GM12878 (cell line): Measurements from ENCODE around the gene EPHA2. TPM values are rescaled to one million over a fixed set of nuclear protein-coding genes. Genes with fewer than 3 reads are reported as not detected.

Experiments
- ATAC-seq: fragments of 200-7000 bp; cut with Tn5 transposase; 3 replicates; pipeline ENCODE4 v1.9.1; 2020; ENCODE audit warnings: mild to moderate bottlenecking, moderate library complexity
- BruUV-seq: library from RNA; stranded (reverse); fragments of 400-500 nt; replicated peaks from 2 replicates; lab custom pipeline; 2021; lab: Mats Ljungman, UMichigan
- CTCF ChIA-PET: fragments of 300-600 bp; sonication (Branson Sonifier 250); formaldehyde crosslinking; extraction: SDS; loops from one replicate; lab custom pipeline; 2021; ENCODE audit warnings: inconsistent platforms; lab: Yijun Ruan, JAX
- POLR2A ChIA-PET: fragments of 350-600 bp; formaldehyde crosslinking; extraction: SDS; loops from one replicate; lab custom pipeline; 2021; ENCODE audit warnings: inconsistent platforms; lab: Charles Lee
- RAD21 ChIA-PET: fragments of 300-600 bp; sonication (Branson Sonifier 250); formaldehyde crosslinking; loops from one replicate; lab custom pipeline; 2023; ENCODE audit warnings: antibody characterized with exemption; ENCODE audit not compliant: unreplicated experiment; lab: Charles Lee
- SMC1A ChIA-PET: fragments of 300-600 bp; sonication (Branson Sonifier 250); formaldehyde crosslinking; loops from one replicate; lab custom pipeline; 2023; ENCODE audit not compliant: unreplicated experiment, uncharacterized antibody; lab: Charles Lee
- DNase-seq: peaks from one replicate; pipeline ENCODE4 v3.0.0-alpha.2; 2011; ENCODE audit warnings: low read depth, low spot score
- FAIRE-seq: peaks from 3 replicates; lab custom pipeline; 2011; peaks lifted over from hg19 to GRCh38; lab: Jason Lieb, UNC
- H2AFZ ChIP-seq: 2 replicates; pipeline ENCODE4 v1.6.0; 2011; ENCODE audit warnings: low read depth, low read length, control low read depth; ENCODE audit not compliant: control insufficient read depth
- H3K27ac ChIP-seq: 2 replicates; pipeline ENCODE4 v1.5.1; 2011; ENCODE audit warnings: control low read depth; ENCODE audit not compliant: control insufficient read depth, insufficient read depth
- H3K27me3 ChIP-seq, 2 experiments: replicated peaks in 1 of 2; 2 replicates each; pipeline versions ENCODE4 v1.6.0 to v1.6.1; 2011; ENCODE audit warnings: low read length in 1 of 2; ENCODE audit not compliant: control insufficient read depth in 2 of 2, insufficient read depth in 2 of 2
- H3K36me3 ChIP-seq, 2 experiments: 2 replicates each; pipeline ENCODE4 v1.5.1; 2011; ENCODE audit warnings: low read length in 1 of 2; ENCODE audit not compliant: control insufficient read depth in 2 of 2, insufficient read depth in 2 of 2
- H3K4me1 ChIP-seq: 2 replicates; pipeline ENCODE4 v1.6.1; 2011; ENCODE audit warnings: mild to moderate bottlenecking, low read length, moderate library complexity, mixed read lengths; ENCODE audit not compliant: control insufficient read depth, insufficient read depth
- H3K4me2 ChIP-seq: 2 replicates; pipeline ENCODE4 v1.6.0; 2011; ENCODE audit warnings: control low read depth; ENCODE audit not compliant: control insufficient read depth, insufficient read depth
- H3K4me3 ChIP-seq: fragments of 200-600 bp; sonication (generic); 2 replicates; pipeline ENCODE4 v1.5.1; 2016
- H3K79me2 ChIP-seq: 2 replicates; pipeline ENCODE4 v1.6.0; 2011; ENCODE audit warnings: low read length; ENCODE audit not compliant: control insufficient read depth, insufficient read depth
- H3K9ac ChIP-seq: 2 replicates; pipeline ENCODE4 v1.8.0; 2011; ENCODE audit warnings: low read length, control low read depth, mixed read lengths; ENCODE audit not compliant: control insufficient read depth, insufficient read depth
- H3K9me3 ChIP-seq: replicated peaks from 3 replicates; pipeline ENCODE4 v1.5.1; 2011; ENCODE audit warnings: mild to moderate bottlenecking, low read length; ENCODE audit not compliant: control insufficient read depth, insufficient read depth
- H4K20me1 ChIP-seq: 2 replicates; pipeline ENCODE4 v1.6.0; 2011; ENCODE audit not compliant: control insufficient read depth, insufficient read depth
- CEBPB ChIP-seq, 2 experiments: fragments of 150-350 bp in 1 of 2; IDR thresholded peaks; 2 replicates each; pipeline ENCODE4 v1.6.1; 2012 to 2014; ENCODE audit warnings: low read depth in 2 of 2, low read length in 2 of 2, borderline replicate concordance in 1 of 2, inconsistent platforms in 1 of 2
- FOS ChIP-seq: IDR thresholded peaks from 3 replicates; pipeline ENCODE4 v1.6.1; 2011; ENCODE audit warnings: borderline replicate concordance; ENCODE audit not compliant: insufficient read length; ENCODE audit errors: extremely low read depth
- IRF5 ChIP-seq: fragments of 450-650 bp; IDR thresholded peaks from 2 replicates; pipeline ENCODE4 v1.6.1; 2017; ENCODE audit warnings: borderline replicate concordance
- NBN ChIP-seq: fragments of 450-650 bp; IDR thresholded peaks from 2 replicates; pipeline ENCODE4 v1.6.1; 2016
- RFX5 ChIP-seq: IDR thresholded peaks from 2 replicates; pipeline ENCODE4 v1.6.1; 2011; ENCODE audit warnings: low read depth, low read length, improper control_type of control experiment
- SMAD1 ChIP-seq: fragments of 450-650 bp; IDR thresholded peaks from 2 replicates; pipeline ENCODE4 v1.6.1; 2018; ENCODE audit warnings: mild to moderate bottlenecking, low read depth; ENCODE audit not compliant: partially characterized antibody
- TCF7 ChIP-seq: IDR thresholded peaks from 2 replicates; pipeline ENCODE4 v1.6.1; 2014; ENCODE audit warnings: antibody characterized with exemption, borderline replicate concordance
- ZBED1 ChIP-seq: IDR thresholded peaks from 2 replicates; pipeline ENCODE4 v1.6.1; 2016; ENCODE audit warnings: borderline replicate concordance
- WGBS: methylation state at CpG from one replicate; pipeline ENCODE4 v1.1.6; 2016; ENCODE audit warnings: low lambda C conversion rate; ENCODE audit not compliant: insufficient replicate concordance, insufficient coverage; ENCODE audit errors: missing lambda C conversion rate; 5-methylcytosine and 5-hydroxymethylcytosine counted together
- in situ Hi-C: fragments of 300-500 bp; cut with MboI; formaldehyde crosslinking; loops from 9 replicates; pipeline ENCODE4 v1.14.3; 2018; ENCODE audit warnings: mixed read lengths
- intact Hi-C: fragments of 100-400 bp; cut with micrococcal nuclease; formaldehyde crosslinking; loops from one replicate; pipeline ENCODE4 v1.14.2; 2022; ENCODE audit not compliant: unreplicated experiment
- polyA plus RNA-seq, 11 experiments: library from polyadenylated mRNA; depleted of rRNA in 4 of 11; unstranded in 6 of 11; stranded (reverse) in 5 of 11; fragments of >200 nt; fragmentation: Nextera tagmentation in 4 of 11; fragmentation: Illumina TruSeq in 1 of 11; extraction: Ambion mirVana in 4 of 11; extraction: Trizol in 1 of 11; gene quantifications; 1 replicate in 1 of 11; 2 replicates in 10 of 11; pipeline versions ENCODE4 v1.2.1 to v1.2.3, GENCODE V29; 2011 to 2016; ENCODE audit warnings: inconsistent platforms in 2 of 11, missing spikeins in 2 of 11, low read depth in 1 of 11
- total RNA-seq, 4 experiments: library from RNA; depleted of rRNA in 3 of 4; stranded (reverse); fragments of >200 nt in 3 of 4; fragmentation: Illumina TruSeq in 1 of 4; extraction: Trizol in 1 of 4; gene quantifications; 2 replicates each; pipeline versions ENCODE4 v1.2.1 to v1.2.3, GENCODE V29; 2013 to 2021

The EPHA2 gene
- total and polyA plus RNA-seq, 10 of the 15 experiments (the other 5 are each of a cell fraction or from before 2014, with no cell fraction given): 0.04 to 0.51 (median 0.23) TPM; not detected in 2

GRCh38 chr1:16134906-16135305 is 21.0 kb downstream of the EPHA2 start:
- DNase-seq (no peak), ATAC-seq (no peak), FAIRE-seq (no peak)
- RAD21 ChIA-PET: no interaction called here
- Histone ChIP-seq H2AFZ (no peak overlapping the region), H3K36me3 (no peaks in the 10 kb centered on the region), H3K4me2 (no peak overlapping the region), H3K4me3 (no peak overlapping the region), H3K4me1 (no peaks in the 10 kb centered on the region; the same call in 1 of the 2 replicates), H3K9ac (no peak overlapping the region), H3K27ac (no peak overlapping the region), H3K9me3 (no peaks in the 10 kb centered on the region), H4K20me1 (no peaks in the 10 kb centered on the region), H3K79me2 (no peaks in the 10 kb centered on the region), H3K27me3 (no peaks in the 10 kb centered on the region)
- POLR2A ChIA-PET: no interaction called here
- WGBS: 47% methylated on average over 16 of the region's 16 CpGs
- intact Hi-C loops: no loop called here
- BruUV-seq: no TSS peak
- in situ Hi-C loops: no loop called here
- TF ChIP-seq IRF5 (no peak), NBN (no peak), CEBPB (IDR thresholded peaks at IDR 0.05; ENCODE audit: borderline replicate concordance in 1 of 2, low read depth in 2 of 2, low read length in 2 of 2) (no peak), ZBED1 (no peak), RFX5 (no peak), TCF7 (no peak), SMAD1 (no peak), FOS (no peak)
- SMC1A ChIA-PET: no interaction called here
- CTCF ChIA-PET: interaction anchor here (1.0 kb wide), 1 partner anchor 53 kb away, joined by 3 read pairs; no protein-coding TSS in a partner anchor
